SH-SY5Y (cell line): ENCODE data around the gene LAMA5.

Experiments
- GATA2 ChIP-seq: IDR thresholded peaks from 2 replicates; pipeline ENCODE4 v1.6.1; 2011; ENCODE audit warnings: mild to moderate bottlenecking, low read depth, low read length
- GATA3 ChIP-seq: IDR thresholded peaks from 2 replicates; pipeline ENCODE4 v1.6.1; 2011; ENCODE audit warnings: low read depth, mild to moderate bottlenecking, low read length, moderate library complexity

Gene LAMA5

DNA sequence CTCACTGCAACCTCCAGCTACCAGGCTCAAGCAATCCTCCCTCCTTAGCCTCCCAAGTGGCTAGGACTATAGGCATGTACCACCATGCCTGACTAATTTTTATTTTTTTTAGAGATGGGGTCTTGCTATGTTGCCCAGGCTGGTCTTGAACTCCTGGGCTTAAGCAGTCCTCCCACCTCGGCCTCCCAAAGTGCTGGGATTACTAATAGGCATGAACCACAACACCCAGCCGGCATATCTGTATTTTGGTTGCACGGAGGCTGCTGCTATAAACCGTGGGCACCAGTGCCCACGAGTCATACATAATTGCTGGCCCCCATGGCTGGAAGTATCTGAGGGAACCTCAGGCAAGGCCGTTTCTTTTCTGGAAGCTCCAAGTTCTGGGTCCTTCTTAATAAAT, 82.7 kb downstream of the LAMA5 start:
- TF ChIP-seq GATA3 = no peak
- no peak for TF ChIP-seq GATA2

DNA sequence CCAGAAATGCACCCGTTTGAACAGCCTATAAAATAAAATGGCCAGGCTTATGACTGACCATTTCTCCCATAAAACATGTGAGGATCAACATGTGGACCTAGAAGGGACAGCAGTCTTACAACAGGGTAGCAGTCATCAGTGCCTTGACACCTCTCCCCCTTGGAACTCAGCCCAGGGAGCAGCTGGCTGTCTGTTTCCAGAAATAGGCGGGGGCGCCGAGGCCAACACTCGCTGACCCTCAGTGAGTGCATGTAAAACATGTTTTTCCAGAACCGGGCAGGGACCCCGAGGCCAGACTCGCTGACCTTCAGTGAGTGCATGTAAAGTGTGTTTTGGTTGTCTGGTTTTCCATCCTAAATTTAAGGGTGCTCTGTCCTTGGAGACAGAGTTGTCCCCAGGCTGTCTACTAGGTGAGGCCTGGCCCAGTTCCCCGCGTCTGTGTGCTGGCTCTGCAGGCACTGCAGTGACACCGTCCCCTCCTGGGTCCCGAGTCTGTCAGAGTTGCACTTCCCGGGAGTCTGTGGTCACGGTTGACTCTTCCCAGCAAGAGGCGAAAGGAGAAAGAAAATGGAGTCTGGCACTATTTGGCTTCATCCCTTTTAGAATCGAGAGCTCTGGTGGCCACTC, 84.1 kb downstream of the LAMA5 start:
- TF ChIP-seq GATA2 = no peak
- no peak for TF ChIP-seq GATA3

DNA sequence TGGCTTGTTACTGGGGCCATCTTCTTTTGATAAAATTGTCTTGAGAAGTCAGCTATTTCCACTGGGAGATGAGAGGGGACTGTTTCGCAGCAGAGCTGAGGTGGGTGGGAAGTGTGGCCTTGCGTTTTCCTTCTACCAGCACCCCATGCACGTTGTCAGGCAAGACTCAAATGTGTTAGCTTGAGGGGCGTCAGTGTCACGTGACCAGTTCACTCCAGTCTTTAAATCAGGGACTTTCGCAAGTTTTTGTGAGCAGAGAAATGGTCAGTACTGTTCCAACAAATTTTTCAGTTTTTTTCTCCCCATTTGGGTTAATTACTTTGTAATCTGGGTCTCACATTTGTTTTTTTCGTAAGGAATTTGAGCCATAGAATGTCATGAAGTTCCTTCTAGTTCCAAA, 85.0 kb downstream of the LAMA5 start:
- TF ChIP-seq GATA2 (no peak), GATA3 (no peak)

DNA sequence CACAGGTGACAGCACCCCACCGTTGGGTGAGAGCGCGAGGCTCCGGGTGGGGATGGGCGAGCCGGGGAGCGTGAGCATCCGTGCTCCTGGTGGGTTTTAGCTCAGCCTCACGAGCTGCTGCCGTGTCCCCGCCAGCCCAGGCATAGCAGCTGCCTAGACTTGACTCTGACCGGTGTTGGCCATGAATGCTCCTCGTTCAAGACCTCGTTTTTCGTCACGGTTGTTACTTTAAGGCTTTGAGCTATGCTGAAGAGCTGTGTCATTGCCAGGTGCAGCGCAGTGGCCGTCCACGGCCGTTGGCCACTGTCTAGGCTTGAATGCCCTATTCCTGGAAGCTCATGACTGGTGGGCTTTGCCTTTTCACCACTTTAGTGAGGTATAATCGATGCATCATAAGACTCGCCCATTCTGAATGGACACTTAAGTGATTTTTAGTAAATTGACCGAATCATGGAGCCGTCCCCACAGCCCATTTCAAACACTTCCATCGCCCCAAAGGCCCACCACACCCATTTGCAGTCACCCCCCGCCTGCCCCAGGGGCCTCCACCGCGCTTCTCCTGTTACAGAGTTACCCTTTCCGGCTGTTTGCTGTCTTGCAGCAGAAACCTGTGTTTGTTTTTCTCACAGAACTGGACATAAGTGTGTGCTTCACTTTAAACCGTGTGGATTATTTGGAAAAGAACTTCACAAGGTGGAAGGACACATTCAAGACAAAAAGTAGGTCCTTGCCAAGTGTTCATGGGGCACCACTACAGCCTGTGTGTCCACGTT, 85.8 kb downstream of the LAMA5 start:
- no peak for TF ChIP-seq GATA3
- no peak for TF ChIP-seq GATA2

DNA sequence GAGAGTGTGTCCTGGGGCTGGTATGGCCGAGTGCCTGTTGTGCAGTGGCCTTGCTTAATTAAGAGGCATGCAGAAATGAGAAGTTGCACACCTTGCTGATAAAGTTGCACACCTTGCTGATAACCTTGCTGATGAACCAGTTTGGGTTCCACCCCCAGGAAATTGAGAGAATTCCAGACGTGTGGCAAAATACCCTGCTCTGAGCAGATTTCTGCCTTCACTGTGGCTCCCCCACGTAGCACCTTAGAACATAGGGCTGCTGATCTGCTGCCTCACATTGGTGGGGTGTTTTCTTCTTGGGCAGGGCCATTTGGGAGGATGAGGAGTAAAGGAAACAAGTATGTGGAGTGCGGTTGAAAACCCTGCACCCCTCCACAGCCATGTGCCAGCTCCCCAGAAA, 86.8 kb downstream of the LAMA5 start:
- TF ChIP-seq GATA3 (no peak), GATA2 (no peak)

DNA sequence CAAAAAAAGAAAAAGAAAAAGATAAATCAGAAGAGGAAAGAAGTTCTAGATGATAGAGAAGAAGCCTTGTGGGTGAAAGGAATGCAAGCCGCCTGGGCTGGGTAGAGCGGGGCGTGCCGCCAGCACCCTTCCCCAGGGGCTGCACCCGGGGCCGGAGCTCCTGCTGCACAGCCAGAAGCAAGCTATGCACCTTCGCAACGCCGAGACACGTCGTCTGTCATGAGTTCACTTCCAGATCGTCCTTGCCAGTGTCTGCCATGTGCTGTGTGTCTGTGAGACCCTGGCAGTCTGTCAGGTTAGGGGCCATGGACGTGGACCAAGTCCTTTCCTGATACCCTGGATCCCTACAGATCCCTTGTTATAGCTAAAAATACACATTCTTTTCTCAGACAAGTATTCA, 89.9 kb downstream of the LAMA5 start:
- TF ChIP-seq GATA2 (no peak), GATA3 (no peak)

DNA sequence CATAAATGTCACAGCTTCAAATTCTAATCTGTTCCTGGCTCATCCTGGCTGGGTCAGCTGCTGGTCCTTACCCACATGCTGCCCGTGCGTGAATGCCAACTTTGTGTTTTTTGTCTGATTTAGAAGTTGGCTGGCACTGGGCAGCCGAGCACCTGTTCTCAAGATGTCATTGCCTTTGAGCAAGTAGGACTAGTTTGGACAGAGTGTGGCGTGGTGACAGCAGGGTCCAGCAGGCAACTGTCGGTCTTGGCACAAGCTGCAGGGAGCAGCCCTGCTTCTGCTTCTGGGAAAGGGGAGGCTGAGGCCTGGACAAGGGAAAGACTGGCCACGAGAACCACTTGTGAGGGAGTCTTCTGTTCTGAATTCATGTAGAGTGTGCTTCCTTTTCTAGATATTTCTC, 90.7 kb downstream of the LAMA5 start:
- TF ChIP-seq GATA3 (no peak), GATA2 (no peak)

DNA sequence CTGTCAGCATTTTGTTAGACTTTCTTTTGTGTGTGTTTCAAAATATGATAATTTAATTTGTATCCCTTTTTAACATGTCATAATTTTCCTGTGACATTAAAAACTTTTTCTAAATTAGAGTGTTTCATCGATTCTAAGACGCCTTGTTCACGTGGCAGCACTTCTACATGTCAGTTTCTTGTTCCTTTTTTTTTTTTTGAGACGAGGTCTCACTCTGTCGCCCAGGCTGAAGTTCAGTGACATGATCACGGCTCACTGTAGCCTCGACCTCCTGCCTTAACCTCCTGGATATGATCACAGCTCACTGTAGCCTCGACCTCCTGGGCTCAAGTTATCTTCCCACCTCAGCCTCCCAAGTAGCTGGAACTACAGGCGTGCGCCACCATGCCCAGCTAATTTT, 91.9 kb downstream of the LAMA5 start:
- TF ChIP-seq GATA3 = no peak
- TF ChIP-seq GATA2 = no peak

DNA sequence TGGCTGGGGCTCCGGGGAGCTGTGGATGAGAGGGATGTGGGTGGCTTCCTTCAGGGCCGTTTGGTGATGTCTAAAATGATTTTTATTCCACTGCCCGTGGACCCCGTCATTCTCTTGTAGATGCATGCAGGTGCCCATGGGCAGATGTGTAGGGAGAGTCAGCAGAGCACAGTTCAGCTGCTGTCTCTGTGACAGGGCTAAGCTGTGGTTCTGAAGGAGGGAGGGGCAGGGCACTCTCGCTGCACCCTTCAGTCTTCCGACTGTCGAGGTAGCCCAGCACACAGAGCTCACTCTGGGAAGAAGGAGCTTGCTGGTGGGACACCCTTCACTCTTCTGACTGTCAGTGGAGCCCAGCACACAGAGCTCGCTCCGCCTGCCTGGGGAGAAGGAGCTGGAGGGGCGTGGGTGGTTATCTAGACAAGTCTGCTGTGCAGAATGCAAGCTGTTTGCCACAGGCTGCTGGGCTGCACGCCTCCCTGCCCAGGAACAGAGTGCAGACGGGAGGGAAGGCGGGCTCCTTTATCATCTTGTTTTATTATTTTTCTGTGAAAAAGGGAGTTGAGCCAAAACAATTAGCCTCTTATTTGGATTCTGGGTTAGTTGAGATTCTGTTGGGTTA, 92.7 kb downstream of the LAMA5 start:
- TF ChIP-seq GATA3 = no peak
- no peak for TF ChIP-seq GATA2

DNA sequence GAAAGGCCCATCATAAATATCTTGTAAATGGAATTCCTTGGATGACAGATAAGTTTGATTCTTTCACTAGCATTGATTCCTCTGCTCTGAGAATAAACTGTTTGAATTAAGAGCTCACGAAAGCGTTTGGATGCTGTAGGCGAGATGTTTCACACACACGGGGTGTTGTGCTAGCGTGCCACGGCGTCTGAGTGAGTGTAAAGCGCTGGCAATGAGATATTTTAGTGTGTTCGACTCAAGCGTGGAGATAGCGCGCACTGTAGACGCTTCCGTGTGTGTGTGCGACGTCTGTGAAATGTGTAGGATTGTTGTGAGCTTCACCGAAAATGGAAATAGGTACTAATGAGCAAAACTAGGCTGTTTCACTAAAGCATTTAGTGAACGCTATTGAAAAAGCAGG, 93.7 kb downstream of the LAMA5 start:
- TF ChIP-seq GATA3 (no peak), GATA2 (no peak)

DNA sequence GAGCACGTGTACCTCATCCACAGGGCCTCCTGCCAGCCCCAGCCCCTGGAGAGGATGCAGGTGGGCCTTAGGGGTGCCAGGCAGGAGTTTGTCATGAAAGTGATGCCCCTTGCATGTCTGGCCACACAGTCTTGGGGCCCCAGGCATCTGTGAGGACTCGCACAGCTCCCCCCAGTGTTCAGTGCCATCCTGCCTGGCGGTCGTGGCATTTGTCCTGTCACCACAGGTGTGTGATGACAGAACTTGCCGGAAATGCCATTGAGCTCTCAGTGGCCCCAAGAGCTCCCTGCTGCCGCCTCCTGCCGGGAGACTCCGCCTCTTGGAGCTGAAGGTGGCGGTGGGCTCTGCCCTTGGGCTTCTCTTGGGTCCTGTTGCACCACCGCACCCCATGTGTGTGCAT, 94.9 kb downstream of the LAMA5 start:
- no peak for TF ChIP-seq GATA3

DNA sequence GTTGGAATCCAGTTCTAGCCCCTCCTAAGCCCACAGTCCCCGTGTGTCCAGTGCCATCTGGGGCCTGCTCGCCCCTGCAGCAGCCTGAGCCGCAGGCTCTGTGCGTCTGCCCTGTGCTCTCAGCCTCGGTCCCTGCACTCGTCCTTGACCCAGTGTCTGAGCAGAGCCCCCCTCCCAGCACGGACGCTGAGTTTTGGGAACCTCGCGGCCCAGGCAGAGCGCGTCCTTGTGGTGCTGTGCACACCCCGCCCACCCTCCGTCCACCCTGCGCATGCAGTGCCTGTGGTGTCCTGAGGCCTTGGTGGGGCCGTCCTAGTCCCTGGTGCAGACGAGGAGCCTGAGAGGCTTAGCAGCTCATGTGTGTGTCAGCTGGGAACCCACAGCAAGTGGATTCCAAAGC, 97.2 kb downstream of the LAMA5 start:
- TF ChIP-seq GATA3 = no peak

DNA sequence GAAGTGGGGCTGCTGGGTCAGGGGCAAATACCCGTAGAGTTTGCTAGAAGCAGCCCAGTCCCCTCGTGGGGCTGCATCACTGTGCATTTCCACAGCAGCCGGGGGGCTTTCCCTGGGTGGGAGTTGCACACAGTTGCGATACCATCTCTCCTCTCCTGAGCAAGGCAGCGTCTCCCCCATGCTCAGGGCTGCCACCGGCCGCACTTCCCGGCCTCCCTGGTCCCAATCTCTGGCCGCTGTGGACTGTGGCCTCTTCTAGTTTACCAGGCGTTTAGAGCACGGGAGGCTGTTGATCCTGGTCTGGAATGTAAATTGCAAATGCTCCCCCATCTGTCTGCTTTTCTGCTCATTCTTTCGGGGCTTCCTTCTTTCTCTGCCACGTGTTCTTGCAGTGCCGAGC, 97.7 kb downstream of the LAMA5 start:
- TF ChIP-seq GATA2 (no peak), GATA3 (no peak)

DNA sequence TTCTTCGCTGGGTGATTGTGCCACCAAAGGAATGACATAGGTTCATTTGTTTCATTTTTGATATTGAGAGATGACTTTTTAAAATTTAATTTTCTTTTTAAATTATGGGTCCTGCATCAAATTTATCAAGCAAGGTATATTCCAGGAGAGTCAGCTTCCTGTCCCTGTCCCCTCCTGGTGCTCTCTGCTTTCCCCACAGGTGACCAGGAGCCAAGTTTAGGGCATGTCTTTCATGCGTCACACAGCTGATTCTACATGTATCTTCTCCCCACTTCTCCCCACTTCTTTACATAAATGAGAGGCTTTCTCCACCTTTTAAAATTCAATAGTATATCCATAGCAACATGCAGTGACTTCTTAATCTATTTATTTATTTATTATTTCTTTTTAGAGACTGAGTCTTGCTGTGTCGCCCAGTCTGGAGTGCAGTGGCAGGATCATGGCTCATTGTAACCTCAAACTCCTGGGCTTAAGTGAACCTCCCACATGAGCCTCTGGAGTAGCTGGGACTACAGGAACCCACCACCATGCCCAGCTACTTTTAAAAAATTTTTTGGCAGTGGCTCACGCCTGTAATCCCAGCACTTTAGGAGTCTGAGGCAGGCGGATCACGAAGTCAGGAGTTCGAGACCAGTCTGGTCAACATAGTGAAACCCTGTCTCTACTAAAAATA, 98.7 kb downstream of the LAMA5 start:
- TF ChIP-seq GATA2 (no peak), GATA3 (no peak)

DNA sequence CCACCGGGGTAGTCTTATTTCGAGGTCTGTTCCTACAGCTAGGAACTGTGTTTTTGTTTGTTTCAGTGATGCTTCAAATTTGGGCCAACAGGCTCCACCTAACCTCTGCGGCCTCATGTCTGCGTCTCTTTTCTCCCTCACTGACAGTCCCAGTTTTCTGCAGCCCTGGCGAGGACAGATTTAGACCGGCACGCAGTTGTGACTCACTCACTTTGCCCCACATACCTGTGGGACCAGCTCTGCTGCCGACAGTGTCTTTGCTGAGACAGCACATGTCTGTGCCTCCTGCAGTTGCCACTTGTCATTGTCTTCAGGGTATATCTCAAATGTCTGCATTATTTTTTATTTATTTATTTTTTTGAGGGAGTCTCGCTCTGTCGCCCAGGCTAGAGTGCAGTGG, 99.6 kb downstream of the LAMA5 start:
- TF ChIP-seq GATA3 = no peak
- TF ChIP-seq GATA2 = no peak
